ENCODE measurements around the gene UBXN7. TPM values are rescaled to one million over a fixed set of nuclear protein-coding genes. Genes with fewer than 3 reads are reported as not detected.
A peak's percentile ranks its signal among the peaks of the same experiment; 100 is the strongest.

UBXN7 gene
- total and polyA plus RNA-seq, 2 donors (not counting 3 experiments of a cell fraction or from before 2014, with no cell fraction given) = 9.9 to 57.0 TPM

DNA sequence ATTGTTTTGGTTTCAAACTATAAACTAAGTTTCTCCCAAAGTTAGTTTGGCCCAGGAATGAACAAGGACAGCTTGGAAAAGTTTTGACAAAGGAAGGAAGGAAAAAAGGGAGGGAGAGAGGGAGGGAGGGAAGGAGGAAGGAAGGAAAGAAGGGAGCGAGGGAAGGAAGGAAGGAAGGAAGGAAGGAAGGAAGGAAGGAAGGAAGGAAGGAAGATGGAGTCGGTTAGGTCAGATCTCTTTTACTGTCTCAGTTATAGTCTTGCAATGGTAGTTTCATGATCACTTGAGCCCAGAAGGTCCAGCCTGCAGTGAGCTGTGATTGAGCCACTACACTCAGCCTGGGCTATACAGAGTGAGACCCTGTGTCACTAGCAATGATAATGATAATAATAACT lies 12.3 kb upstream of the UBXN7 start:
- POLR2A ChIA-PET = interaction anchor here (0.6 kb wide), 1 partner anchor 45 kb away, joined by 3 read pairs; no protein-coding TSS in a partner anchor

More for the DNA sequence above, 12.3 kb upstream of the UBXN7 start:
- intact Hi-C loops (cut with micrococcal nuclease) (no loop called here), dilution Hi-C loops (cut with MboI; ENCODE audit: extremely low pct_ligation_motif_present, low sequenced_read_pairs) (loop anchor here (10.0 kb wide), 1 partner anchor 170 kb away; no protein-coding TSS in a partner anchor)
- Histone ChIP-seq H3K27ac (ENCODE audit: insufficient read depth, low read depth, low read length) (no peak overlapping the region), H3K27me3 (ENCODE audit: control insufficient read depth in 2 of 2, insufficient read depth in 2 of 2, low read length in 2 of 2) (no peaks in the 10 kb centered on the region), H3K36me3 (ENCODE audit: control insufficient read depth in 2 of 2, extremely low read depth in 1 of 2, insufficient read depth in 2 of 2, low read length in 2 of 2) (no peaks in the 10 kb centered on the region), H2AFZ (ENCODE audit: low read depth, low read length) (no peak overlapping the region), H3K4me1 (ENCODE audit: control insufficient read depth, extremely low read depth, insufficient read depth, low read length) (no peaks in the 10 kb centered on the region), H4K20me1 (replicated peaks; ENCODE audit: control insufficient read depth, extremely low read depth, insufficient read depth, low read length) (no peaks in the 10 kb centered on the region), H3K4me3 (replicated peaks in 1 of 3; ENCODE audit: insufficient read depth in 1 of 3, low read depth in 1 of 3, low read length in 3 of 3) (no peak overlapping the region), H3K4me2 (ENCODE audit: insufficient read depth, low read length) (no peak overlapping the region), H3K9me1 (replicated peaks; ENCODE audit: control insufficient read depth, extremely low read depth, insufficient read depth, low read length) (no peaks in the 10 kb centered on the region), H3K9ac (replicated peaks; ENCODE audit: extremely low read depth, insufficient read depth, low read length) (no peak overlapping the region), H3K9me3 (replicated peaks; ENCODE audit: control insufficient read depth, insufficient read depth, low read length) (no peaks in the 10 kb centered on the region), H3K79me2 (ENCODE audit: control insufficient read depth, insufficient read depth, low read length) (no peaks in the 10 kb centered on the region)
- FAIRE-seq (peak; percentile 67), DNase-seq (ENCODE audit: low read depth, low spot score) (no peak)
- TF ChIP-seq, protein P1, sequence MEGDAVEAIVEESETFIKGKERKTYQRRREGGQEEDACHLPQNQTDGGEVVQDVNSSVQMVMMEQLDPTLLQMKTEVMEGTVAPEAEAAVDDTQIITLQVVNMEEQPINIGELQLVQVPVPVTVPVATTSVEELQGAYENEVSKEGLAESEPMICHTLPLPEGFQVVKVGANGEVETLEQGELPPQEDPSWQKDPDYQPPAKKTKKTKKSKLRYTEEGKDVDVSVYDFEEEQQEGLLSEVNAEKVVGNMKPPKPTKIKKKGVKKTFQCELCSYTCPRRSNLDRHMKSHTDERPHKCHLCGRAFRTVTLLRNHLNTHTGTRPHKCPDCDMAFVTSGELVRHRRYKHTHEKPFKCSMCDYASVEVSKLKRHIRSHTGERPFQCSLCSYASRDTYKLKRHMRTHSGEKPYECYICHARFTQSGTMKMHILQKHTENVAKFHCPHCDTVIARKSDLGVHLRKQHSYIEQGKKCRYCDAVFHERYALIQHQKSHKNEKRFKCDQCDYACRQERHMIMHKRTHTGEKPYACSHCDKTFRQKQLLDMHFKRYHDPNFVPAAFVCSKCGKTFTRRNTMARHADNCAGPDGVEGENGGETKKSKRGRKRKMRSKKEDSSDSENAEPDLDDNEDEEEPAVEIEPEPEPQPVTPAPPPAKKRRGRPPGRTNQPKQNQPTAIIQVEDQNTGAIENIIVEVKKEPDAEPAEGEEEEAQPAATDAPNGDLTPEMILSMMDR (IDR thresholded peaks at IDR 0.05; ENCODE audit: extremely low read depth in 1 of 2, insufficient read depth in 1 of 2, low read depth in 1 of 2, low read length in 2 of 2) = no peak
- TF ChIP-seq EZH2 (IDR thresholded peaks at IDR 0.05; ENCODE audit: borderline replicate concordance, low read depth, low read length, severe bottlenecking) = no peak
- TF ChIP-seq, protein P2, sequence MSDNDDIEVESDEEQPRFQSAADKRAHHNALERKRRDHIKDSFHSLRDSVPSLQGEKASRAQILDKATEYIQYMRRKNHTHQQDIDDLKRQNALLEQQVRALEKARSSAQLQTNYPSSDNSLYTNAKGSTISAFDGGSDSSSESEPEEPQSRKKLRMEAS (IDR thresholded peaks at IDR 0.05; ENCODE audit: insufficient read depth, insufficient read length) = no peak
- TF ChIP-seq GATA2 (IDR thresholded peaks at IDR 0.05; ENCODE audit: insufficient read depth, insufficient read length, low read depth, low read length) = no peak
- no peak for TF ChIP-seq MYC (IDR thresholded peaks at IDR 0.05; ENCODE audit: low read depth, low read length)
- TF ChIP-seq FOS (IDR thresholded peaks at IDR 0.05; ENCODE audit: borderline replicate concordance, insufficient read depth, low read length) = no peak
- TF ChIP-seq POLR2AphosphoS5 (IDR thresholded peaks at IDR 0.05; ENCODE audit: insufficient read depth, low read depth, low read length) = no peak
- no peak for TF ChIP-seq JUN (IDR thresholded peaks at IDR 0.05; ENCODE audit: borderline replicate concordance, insufficient read depth, insufficient read length, low read depth)
- TF ChIP-seq POLR2A (IDR thresholded peaks at IDR 0.05; ENCODE audit: low read depth, low read length) = no peak
- CTCF ChIA-PET = interaction anchor here (1.3 kb wide), 1 partner anchor 12 kb away, joined by 4 read pairs; no protein-coding TSS in a partner anchor
- no TSS peak for BruUV-seq (replicated peaks)

All from endothelial cell of umbilical vein (primary cell).